Gastroesophageal sphincter (tissue), 3 donors: ENCODE data around the gene PROM2.

Source experiments
- EP300 ChIP-seq: sonication (generic); formaldehyde crosslinking; IDR thresholded peaks from one replicate; pipeline ENCODE4 v1.6.1; 2017; ENCODE audit warnings: antibody characterized with exemption, mild to moderate bottlenecking
- POLR2A ChIP-seq, 2 donors: fragments of 450-650 bp; IDR thresholded peaks; one replicate each; pipeline ENCODE4 v1.6.1; 2017; ENCODE audit warnings: antibody characterized with exemption in 2 of 2, mild to moderate bottlenecking in 2 of 2, moderate library complexity in 1 of 2
- POLR2AphosphoS5 ChIP-seq: sonication (generic); formaldehyde crosslinking; IDR thresholded peaks from one replicate; pipeline ENCODE4 v1.6.1; 2017; ENCODE audit warnings: antibody characterized with exemption
- TF ChIP-seq, protein P1 (sequence below), 4 experiments: fragments of 200-600 bp in 2 of 4; fragments of 450-650 bp in 2 of 4; sonication (generic) in 1 of 4; IDR thresholded peaks; one replicate each; pipeline ENCODE4 v1.5.1; 2017 to 2019; ENCODE audit warnings: antibody characterized with exemption in 4 of 4, mild to moderate bottlenecking in 2 of 4, moderate library complexity in 2 of 4

DNA sequence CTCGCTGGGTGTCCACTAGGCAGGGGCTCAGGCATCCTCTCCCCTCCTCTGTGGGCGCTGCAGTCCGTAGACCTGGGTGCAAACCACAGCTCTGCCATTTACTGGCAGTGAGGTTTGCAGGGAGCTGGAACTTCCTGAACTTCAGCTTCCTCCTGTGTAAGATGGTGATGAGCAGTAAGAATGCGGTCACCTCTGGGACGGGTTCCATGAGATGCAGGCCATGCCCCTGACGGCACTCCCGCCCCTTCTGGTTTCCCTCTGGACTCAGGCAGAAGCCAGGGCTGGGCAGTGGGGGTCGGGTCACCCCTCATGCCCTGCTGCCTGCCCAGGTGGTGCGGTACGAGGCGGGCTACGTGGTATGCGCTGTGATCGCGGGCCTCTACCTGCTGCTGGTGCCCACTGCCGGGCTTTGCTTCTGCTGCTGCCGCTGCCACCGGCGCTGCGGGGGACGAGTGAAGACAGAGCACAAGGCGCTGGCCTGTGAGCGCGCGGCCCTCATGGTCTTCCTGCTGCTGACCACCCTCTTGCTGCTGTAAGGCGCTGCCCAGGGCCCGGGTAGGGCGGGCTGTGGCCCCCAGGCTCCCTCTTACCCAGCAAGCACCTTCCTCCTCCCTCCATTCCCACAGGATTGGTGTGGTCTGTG lies 1.5 kb downstream of the PROM2 start:
- TF ChIP-seq, protein P1, sequence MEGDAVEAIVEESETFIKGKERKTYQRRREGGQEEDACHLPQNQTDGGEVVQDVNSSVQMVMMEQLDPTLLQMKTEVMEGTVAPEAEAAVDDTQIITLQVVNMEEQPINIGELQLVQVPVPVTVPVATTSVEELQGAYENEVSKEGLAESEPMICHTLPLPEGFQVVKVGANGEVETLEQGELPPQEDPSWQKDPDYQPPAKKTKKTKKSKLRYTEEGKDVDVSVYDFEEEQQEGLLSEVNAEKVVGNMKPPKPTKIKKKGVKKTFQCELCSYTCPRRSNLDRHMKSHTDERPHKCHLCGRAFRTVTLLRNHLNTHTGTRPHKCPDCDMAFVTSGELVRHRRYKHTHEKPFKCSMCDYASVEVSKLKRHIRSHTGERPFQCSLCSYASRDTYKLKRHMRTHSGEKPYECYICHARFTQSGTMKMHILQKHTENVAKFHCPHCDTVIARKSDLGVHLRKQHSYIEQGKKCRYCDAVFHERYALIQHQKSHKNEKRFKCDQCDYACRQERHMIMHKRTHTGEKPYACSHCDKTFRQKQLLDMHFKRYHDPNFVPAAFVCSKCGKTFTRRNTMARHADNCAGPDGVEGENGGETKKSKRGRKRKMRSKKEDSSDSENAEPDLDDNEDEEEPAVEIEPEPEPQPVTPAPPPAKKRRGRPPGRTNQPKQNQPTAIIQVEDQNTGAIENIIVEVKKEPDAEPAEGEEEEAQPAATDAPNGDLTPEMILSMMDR (IDR thresholded peaks at IDR 0.05), result no peak
- TF ChIP-seq POLR2A (IDR thresholded peaks at IDR 0.05), result no peak
- TF ChIP-seq POLR2AphosphoS5, result no peak
- no peak for TF ChIP-seq EP300
